Measurements from ENCODE around the gene CRELD2. TPM values are rescaled to one million over a fixed set of nuclear protein-coding genes. Genes with fewer than 3 reads are reported as not detected.

CRELD2 gene
- total RNA-seq, 1 donor from 2014 or later, result 54.9 TPM

DNA sequence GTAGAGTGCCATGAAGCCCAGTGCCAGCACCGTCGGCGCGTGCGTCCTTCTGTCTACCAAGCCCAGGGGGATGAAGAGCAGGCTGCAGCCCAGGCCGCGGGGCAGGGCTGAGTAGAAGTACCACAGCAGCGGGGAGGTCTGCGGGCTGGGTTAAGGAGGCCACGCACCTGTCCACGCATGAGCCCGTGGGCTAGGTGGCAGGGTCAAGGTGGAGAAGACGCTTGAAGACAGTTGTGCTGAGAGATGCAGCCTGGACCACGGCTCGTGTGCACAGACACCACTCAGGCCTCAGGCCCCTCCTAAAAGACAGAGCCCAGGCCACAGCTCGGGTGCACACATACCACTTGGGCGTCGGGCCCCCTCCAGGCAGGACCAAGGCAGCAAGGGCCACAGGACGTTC is 10.6 kb upstream of the CRELD2 start:
- TF ChIP-seq, protein P1, sequence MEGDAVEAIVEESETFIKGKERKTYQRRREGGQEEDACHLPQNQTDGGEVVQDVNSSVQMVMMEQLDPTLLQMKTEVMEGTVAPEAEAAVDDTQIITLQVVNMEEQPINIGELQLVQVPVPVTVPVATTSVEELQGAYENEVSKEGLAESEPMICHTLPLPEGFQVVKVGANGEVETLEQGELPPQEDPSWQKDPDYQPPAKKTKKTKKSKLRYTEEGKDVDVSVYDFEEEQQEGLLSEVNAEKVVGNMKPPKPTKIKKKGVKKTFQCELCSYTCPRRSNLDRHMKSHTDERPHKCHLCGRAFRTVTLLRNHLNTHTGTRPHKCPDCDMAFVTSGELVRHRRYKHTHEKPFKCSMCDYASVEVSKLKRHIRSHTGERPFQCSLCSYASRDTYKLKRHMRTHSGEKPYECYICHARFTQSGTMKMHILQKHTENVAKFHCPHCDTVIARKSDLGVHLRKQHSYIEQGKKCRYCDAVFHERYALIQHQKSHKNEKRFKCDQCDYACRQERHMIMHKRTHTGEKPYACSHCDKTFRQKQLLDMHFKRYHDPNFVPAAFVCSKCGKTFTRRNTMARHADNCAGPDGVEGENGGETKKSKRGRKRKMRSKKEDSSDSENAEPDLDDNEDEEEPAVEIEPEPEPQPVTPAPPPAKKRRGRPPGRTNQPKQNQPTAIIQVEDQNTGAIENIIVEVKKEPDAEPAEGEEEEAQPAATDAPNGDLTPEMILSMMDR (IDR thresholded peaks at IDR 0.05), result no peak
- H3K27ac Mint-ChIP-seq (ENCODE audit: unreplicated experiment), result no peak overlapping the region
- peaks cover 16% of the 10 kb centered on the region for H3K36me3 Mint-ChIP-seq (ENCODE audit: unreplicated experiment)
- H3K4me1 Mint-ChIP-seq (ENCODE audit: unreplicated experiment), result no peaks in the 10 kb centered on the region
- H3K27me3 Mint-ChIP-seq (ENCODE audit: unreplicated experiment), result no peaks in the 10 kb centered on the region
- H3K4me3 Mint-ChIP-seq (ENCODE audit: unreplicated experiment), result no peak overlapping the region
- no peak for DNase-seq (ENCODE audit: extremely low spot score, unreplicated experiment)
- no peaks in the 10 kb centered on the region for H3K9me3 Mint-ChIP-seq (ENCODE audit: unreplicated experiment)

DNA sequence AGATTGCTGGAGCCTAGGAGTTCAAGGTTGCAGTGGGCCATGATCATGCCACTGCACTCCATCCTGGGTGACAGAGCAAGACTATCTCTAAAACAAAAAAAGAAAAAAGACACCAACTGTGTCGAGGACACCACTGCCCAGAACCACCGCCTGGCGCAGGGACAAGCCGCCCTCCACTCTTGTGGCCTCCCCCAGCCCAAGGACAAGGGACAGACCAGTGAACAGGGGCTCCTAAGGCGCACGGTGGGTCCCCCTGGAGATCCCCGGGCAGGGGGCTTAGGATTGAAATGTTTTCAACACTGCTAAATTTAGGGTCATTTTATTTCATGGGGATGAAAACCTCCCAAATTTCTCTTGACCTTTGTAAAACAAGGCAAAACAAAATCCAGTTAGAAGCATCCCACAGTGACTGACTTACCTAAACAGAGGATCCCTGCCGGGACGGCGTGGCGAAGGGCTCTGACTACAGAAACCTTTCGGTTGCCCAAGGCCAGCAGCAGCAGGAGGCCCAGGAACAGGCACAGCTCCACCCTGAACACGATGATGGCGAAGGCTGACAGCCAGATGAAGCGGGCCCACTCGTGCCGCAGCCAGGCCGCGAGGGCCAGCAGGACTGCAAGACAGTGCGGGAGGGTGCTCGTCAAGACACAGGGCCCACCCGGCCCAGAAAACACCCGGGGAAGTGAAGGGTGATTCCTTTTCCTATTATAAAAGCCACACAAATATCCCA is 8.8 kb upstream of the CRELD2 start:
- Mint-ChIP-seq H3K4me3 (ENCODE audit: unreplicated experiment) (no peak overlapping the region), H3K4me1 (ENCODE audit: unreplicated experiment) (no peaks in the 10 kb centered on the region)
- TF ChIP-seq, protein P1 (IDR thresholded peaks at IDR 0.05), result no peak

DNA sequence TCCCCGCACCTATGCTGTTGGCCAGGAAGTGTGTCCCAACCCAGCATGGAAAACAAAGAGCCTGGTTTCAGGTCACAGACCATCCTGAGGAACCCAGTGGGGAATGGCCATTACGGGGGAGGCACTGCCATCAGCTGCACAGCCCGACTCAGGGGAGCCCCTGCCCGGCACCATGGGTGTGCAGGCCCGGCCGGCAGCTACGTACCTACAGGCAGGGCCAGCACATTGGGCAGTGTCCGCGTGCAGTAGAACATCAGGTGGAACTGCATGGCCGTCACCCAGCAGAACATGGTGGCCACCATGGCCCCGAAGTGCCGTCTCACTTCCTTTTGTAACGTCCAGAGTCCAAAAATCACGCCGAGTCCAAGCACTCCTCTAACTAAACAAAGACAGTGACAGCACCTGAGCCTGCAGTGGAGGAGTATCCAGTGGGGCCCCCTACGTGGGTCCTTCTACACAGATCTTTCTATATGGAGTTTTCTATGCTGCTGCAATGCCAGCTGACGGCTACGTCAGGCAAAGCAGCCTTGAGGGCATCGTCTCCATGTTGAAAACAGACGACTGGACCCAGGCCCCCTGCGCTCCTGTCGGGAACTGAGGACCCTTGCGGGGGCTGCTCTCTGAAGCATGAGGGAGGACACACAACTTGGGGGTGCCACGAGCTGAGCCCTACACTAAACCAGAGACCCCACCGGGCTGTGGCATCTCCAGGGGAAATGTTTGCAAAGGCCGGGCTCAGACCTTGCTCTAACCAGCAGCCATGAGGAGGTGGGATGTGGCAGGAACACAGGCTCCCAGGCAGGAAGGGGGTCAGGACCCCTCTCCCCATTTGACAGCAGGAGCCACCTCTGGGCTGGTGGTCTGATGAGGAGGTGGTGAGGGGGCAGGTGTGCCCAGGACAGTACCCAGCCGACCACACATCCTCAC is 7.9 kb upstream of the CRELD2 start:
- Mint-ChIP-seq H3K9me3 (ENCODE audit: unreplicated experiment) (no peaks in the 10 kb centered on the region), H3K36me3 (ENCODE audit: unreplicated experiment) (peaks cover 18% of the 10 kb centered on the region), H3K4me3 (ENCODE audit: unreplicated experiment) (no peak overlapping the region), H3K4me1 (ENCODE audit: unreplicated experiment) (no peaks in the 10 kb centered on the region), H3K27ac (ENCODE audit: unreplicated experiment) (no peak overlapping the region), H3K27me3 (ENCODE audit: unreplicated experiment) (no peaks in the 10 kb centered on the region)
- no peak for DNase-seq (ENCODE audit: extremely low spot score, unreplicated experiment)
- TF ChIP-seq, protein P1 (IDR thresholded peaks at IDR 0.05), result no peak

More for the DNA sequence above, 8.8 kb upstream of the CRELD2 start:
- Mint-ChIP-seq H3K9me3 (ENCODE audit: unreplicated experiment) (no peaks in the 10 kb centered on the region), H3K27me3 (ENCODE audit: unreplicated experiment) (no peaks in the 10 kb centered on the region), H3K36me3 (ENCODE audit: unreplicated experiment) (peaks cover 19% of the 10 kb centered on the region), H3K27ac (ENCODE audit: unreplicated experiment) (no peak overlapping the region)
- no peak for DNase-seq (ENCODE audit: extremely low spot score, unreplicated experiment)

DNA sequence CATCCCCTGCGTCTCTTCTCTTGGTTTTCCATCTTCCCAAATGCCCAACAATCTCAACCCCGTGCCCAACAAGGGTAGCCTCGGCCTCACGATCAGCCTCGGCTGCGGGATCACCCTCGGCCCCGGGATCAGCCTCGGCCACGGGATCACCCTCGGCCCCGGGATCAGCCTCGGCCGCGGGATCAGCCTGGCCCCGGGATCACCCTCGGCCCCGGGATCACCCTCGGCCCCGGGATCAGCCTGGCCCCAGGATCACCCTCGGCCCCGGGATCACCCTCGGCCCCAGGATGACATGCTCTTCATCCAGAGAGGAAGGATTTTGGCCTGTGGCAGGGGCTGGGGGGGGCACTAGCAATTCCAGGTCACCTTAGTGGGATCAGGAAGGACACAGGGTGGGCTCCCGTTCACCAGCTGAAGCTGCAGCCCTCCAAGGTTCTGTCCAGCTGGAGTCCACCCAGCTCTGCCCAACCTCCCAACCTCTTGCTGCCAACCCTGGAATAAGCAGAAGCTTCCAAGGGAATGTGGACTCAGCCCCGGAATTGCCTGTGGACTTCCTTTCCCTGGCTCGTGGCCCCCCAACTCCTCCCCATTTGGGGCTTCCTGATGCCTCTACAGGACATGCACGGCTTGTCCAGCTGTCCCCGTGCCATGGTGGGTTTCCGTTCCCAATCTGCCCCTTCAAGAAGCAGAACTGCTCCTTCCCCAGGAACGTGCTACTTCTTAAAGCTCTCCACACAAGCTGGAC is 6.4 kb upstream of the CRELD2 start:
- Mint-ChIP-seq H3K9me3 (ENCODE audit: unreplicated experiment) (no peaks in the 10 kb centered on the region), H3K4me3 (ENCODE audit: unreplicated experiment) (no peak overlapping the region), H3K27ac (ENCODE audit: unreplicated experiment) (no peak overlapping the region), H3K27me3 (ENCODE audit: unreplicated experiment) (no peaks in the 10 kb centered on the region), H3K4me1 (ENCODE audit: unreplicated experiment) (peaks cover under 1% of the 10 kb centered on the region), H3K36me3 (ENCODE audit: unreplicated experiment) (peaks cover 16% of the 10 kb centered on the region)
- TF ChIP-seq, protein P1 (IDR thresholded peaks at IDR 0.05), result no peak
- no peak for DNase-seq (ENCODE audit: extremely low spot score, unreplicated experiment)

Measured in osteocyte (in vitro differentiated cells).